ENCODE results near the gene LLGL2.
"Not testable (repeated sequence)": the region's sequence is repeated elsewhere in the genome, so short reads cannot be mapped to it uniquely, and the experiment has no call there.

Gene LLGL2, protein sequence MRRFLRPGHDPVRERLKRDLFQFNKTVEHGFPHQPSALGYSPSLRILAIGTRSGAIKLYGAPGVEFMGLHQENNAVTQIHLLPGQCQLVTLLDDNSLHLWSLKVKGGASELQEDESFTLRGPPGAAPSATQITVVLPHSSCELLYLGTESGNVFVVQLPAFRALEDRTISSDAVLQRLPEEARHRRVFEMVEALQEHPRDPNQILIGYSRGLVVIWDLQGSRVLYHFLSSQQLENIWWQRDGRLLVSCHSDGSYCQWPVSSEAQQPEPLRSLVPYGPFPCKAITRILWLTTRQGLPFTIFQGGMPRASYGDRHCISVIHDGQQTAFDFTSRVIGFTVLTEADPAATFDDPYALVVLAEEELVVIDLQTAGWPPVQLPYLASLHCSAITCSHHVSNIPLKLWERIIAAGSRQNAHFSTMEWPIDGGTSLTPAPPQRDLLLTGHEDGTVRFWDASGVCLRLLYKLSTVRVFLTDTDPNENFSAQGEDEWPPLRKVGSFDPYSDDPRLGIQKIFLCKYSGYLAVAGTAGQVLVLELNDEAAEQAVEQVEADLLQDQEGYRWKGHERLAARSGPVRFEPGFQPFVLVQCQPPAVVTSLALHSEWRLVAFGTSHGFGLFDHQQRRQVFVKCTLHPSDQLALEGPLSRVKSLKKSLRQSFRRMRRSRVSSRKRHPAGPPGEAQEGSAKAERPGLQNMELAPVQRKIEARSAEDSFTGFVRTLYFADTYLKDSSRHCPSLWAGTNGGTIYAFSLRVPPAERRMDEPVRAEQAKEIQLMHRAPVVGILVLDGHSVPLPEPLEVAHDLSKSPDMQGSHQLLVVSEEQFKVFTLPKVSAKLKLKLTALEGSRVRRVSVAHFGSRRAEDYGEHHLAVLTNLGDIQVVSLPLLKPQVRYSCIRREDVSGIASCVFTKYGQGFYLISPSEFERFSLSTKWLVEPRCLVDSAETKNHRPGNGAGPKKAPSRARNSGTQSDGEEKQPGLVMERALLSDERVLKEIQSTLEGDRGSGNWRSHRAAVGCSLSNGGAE

DNA sequence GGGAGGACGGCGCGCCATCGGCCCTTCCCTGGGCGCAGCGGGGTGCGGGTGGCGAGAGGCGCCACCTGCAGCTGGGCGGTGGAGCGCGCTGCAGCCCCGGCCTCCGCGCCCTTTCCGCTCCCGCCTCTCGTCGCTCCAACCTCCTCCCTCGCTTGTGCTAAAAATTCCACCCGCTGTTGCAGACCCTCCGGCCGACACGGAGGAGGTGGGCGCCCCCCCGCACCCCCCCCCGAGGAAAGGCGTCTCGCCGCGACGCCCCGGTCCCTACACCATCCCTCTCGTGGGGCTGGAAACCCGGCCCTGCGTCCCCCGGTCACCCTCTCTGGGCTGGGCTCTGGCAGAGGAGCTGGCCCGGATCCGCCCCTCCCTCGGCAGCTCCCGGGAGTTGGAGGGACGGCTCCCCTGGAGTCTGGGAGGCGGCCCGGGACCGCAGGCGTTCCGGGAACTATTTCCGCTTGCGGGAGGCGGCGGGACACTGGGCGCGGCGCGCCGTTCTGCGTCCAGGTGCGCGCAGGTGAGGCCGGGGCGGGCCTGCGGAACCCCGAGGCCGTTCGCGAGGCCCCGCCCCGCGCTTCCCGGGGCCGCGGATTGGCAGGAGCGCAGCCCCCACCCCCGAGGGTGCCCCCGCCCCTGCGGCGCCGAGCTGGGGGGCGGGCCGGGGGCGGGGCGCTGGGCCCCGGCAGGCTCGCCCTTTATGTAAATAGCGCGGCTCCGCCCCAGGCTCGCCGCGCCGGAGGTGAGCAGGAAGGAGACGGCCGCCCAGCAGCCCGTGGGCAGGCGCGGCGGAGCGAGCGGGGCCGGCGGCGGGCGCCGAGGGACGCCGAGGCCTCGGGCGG is at the start of gene LLGL2:
Gene LLGL2 (plus strand): TSS at position 728 of the 836 bp plus-strand sequence. CDS start 17,730 bp downstream, outside the sequence.
- peak; percentile 72 for DNase-seq (ENCODE audit: low spot score)

DNA sequence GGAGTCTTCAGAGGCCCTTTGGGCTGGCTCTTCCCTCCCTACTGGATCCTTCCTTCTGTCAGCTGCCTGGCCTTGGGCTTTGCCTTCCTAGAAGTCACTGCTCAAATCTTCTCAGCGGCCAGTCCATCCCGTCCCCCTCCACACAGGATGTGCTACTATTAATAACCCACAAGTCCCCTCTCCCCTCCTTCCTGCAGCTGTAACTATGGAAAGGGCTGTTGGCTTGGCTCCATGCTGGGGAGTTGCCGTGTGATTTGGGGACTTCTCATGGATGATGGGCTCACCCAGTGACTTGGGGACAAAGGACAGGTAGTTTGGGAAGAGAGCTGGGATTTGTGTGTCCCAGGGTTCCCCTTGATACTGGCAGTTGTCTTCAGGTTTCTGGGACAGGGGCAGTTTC is 49.6 kb upstream of the LLGL2 start:
- peak; percentile 75 for DNase-seq (ENCODE audit: low spot score)

DNA sequence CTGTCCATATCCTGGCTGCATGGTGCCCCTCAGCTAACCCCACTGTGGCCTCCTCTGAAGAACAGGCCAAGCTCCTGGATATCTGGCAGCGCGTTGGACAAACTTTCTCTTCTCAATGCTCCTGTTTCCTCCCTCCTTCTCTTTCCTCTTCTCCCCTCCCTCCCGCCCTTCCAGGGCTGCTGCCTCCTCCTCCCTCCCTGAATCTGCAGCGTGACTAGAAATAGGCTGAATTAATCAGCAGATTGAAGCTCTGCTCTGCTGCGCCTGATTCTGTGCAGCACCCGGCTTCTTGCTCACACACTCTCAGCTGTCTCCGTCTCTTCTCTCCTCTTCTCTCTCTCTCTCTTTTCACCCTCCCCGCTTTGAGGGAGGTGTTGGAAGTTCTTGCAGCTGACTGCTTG is 49.2 kb upstream of the LLGL2 start:
- DNase-seq (ENCODE audit: low spot score): peak; percentile 77

DNA sequence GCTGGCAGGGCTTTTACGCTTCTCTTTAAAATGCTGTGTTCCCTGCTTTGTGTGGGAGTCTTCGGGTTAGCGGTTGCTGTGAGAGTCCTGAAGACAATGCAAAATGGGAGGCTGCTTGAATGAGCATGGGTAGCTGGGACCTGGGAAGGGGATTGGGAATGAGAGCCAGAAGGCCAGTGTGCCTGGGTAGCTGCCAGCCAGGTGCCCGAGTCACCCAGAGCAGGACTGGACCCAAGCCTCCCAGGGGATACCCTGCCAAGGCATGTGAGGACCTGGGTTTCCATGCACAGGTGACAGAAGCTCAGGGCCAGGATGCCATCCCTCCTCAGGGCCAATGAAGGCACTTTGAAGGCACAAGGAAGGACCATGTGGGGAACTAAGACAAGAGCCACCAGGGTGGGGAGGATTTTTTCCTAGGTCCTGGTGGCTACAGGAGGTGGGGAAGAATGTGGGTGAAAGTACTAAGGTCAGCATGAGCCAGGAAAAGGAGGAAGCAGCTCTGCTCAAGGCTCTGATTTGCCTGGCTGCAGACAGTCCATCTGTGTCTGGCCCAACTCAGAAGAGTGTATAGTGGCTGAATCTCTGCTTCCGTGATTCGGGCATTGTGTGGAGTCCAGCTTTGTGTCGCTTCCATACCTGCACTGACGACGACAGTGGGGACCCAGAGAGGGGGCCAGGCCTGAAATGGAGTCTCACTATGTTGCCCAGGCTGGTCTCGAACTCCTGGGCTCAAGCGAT is 48.6 kb upstream of the LLGL2 start:
- no peak for DNase-seq (ENCODE audit: low spot score)

DNA sequence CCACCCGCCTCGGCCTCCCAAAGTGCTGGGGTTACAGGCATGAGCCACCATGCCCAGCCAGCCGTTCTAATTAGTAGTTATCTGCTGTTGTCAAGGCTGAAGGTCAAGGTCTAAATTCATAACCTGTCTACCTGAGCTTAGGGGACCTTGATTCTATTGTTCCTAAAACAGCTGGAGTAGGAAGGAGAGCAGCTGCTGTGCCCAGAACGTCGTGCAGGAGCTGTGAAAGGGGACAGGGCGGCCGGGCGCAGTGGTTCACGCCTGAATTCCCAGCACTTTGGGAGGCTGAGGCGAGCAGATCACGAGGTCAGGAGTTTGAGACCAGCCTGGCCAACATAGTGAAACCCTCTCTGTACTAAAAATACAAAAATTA is 48.0 kb upstream of the LLGL2 start:
- not testable (repeated sequence) for DNase-seq (ENCODE audit: low spot score)

DNA sequence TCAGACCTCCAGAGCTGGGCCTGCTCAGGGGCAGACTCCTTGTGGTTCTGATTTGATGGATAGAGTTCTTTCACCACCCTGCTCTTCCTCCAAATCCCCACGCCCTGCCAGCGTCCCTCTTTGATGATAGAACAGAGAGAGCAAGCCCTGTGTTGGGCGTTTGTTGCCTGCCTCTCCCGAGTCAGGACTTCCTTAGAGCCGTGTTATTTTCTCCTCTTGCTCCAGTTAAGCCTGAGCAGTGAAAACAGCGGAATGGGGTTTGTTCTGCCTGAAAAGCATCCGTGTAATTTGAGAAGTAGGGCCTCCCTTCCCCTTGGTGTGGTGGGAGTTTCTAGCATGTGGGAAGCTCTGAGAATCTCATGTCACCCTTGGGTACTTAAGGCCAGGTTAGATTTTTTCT is 47.0 kb upstream of the LLGL2 start:
- DNase-seq (ENCODE audit: low spot score): no peak

DNA sequence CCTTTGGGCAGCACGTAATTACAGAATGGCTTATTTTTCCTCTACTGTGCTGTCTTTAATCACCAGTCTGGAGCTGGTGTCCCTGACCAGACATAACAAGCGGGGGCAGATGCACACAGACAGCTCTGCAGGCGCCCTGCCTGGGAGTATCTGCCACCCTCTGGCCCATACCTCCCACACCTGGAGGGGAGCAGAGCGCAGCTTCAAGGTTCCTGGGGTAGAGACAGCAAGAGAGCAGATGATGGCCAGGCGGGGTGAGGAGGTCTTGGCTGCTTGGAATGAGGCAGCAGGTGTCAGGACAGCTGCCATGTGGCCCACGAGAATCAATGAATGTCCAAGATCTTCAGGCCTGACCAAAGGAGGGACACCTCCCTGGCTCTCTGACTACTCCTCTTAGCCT is 45.2 kb upstream of the LLGL2 start:
- no peak for DNase-seq (ENCODE audit: low spot score)

DNA sequence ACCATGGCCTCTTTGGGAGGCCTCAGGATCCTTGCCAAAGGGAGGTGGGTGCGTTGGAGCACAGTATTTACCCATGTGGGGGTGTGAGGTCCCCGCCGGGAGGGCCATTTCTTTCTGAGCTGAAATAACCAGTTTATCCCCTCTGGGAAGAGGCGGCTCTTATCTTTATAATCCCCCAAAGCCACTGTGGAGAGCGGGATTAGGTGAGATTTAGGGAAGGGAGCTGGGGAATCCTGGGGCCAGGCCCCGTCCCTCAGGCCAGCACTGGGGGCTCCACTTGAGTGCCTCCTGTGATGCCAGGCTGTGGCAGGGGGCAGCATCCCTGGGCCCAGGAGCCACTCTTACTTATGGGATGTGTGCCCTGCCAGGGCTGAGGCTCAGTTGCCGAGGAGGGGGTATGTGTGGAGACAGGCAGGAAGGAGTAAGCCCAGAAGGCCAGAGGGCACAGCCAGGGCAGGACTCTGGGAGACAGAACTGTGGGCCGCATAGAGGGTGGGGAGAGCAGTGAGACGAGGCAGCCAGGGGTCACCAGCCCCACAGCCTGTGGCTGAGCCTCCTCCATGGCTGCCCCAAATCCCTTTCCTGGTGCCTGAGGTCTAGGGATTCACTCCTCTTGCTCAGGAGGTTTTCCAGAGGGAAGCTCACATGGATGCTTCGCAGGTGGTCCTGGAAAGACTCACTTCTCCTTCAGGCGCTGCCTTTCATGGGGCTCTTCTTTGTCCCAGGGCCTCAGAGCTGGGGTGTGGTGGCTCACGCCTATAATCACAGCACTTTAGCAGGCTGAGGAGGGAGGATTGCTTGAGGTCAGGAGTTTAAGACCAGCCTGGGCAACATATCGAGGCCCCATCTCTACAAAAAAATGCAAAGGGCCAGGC is 44.1 kb upstream of the LLGL2 start:
- no peak for DNase-seq (ENCODE audit: low spot score)

DNA sequence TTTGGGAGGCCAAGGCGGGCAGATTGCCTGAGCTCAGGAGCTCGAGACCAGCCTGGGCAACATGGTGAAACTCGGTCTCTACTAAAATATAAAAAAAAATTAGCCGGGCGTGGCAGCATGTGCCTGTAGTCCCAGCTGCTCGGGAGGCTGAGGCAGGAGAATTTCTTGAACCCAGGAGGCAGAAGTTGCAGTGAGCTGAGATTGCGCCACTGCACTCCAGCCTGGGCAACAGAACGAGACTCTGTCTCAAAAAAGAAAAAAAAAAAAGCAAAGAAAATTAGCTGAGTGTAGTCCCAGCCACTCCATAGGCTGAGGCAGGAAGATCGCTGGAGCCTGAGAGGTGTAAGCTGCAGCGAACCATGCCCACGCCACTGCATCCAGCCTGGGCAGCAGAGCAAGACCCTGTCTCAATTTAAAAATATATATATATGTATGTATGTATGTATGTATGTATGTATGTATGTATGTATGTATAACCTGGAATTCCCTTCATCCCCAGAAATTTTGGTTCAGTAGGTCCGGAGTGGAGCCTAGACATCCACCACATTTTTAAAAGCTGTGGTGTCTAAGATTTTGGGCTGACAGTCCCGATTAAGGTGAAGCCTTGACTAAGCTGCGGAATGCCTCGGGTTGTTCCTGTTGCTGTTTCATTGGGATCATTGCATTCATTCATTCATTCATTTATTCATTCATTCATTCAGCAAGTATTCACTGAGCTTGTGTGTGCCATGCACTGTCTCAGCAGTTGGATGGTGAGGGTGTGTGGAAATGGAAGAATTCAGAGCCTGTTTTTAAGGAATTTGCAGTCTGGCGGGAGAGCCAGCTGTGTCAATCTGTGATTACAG is 43.2 kb upstream of the LLGL2 start:
- no peak for DNase-seq (ENCODE audit: low spot score)

DNA sequence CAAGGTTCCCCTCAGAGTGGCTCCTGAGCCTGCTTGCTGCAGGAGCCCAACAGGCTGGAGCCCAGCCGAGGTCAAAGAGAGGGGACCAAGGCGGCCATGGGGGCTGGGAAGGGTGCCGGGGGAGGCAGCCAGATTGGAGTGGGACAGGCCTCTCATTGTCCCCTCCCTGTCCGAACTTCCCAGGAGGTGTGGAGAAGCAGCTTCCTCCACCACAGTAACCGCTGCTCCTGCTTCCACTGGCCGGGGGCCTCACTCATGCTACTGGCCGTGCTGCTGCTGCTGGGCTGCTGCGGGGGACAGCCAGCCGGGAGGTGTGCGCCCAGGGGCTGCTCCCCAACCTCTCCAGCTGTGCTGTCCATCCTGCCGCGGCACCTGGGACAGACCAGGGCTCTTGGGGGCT is 39.8 kb upstream of the LLGL2 start:
- DNase-seq (ENCODE audit: low spot score): no peak

DNA sequence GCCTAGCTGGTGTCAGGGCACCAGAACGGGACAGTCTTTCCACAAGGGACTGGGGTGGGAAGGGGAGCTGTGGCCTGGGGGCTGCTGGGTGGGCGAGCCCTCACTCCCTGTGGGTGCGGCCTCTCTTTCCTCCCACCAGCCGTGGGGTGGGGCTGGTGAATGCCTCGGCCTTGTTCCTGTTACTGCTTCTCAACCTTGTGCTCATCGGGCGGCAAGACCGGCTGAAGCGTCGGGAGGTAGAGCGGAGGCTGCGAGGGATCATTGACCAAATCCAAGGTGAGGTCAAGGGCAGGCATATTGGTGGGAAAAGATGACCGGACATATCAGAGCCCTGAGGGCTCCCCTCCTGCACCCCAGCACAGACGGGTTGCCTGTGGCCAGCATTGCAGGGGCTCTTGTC is 39.3 kb upstream of the LLGL2 start:
- no peak for DNase-seq (ENCODE audit: low spot score)

DNA sequence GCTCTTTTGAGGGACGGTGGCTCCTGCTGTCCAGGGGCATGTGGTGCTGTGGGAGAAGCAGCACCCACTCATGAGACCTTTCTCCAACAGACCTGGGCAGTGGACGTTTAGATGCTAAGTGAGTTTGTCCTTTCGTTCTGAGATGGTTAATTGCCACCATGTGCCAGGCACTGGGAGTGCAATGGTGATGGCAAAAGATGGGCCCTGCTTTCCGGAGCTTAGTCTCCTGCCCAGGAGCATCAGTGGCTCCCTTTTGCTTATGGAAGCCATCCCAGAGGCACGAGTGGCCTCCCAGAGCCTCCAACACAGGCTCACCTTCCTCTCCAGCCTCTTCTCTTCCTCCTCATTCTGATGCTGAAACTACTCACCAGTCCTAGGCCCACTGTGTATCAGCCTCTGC is 38.5 kb upstream of the LLGL2 start:
- DNase-seq (ENCODE audit: low spot score): no peak

DNA sequence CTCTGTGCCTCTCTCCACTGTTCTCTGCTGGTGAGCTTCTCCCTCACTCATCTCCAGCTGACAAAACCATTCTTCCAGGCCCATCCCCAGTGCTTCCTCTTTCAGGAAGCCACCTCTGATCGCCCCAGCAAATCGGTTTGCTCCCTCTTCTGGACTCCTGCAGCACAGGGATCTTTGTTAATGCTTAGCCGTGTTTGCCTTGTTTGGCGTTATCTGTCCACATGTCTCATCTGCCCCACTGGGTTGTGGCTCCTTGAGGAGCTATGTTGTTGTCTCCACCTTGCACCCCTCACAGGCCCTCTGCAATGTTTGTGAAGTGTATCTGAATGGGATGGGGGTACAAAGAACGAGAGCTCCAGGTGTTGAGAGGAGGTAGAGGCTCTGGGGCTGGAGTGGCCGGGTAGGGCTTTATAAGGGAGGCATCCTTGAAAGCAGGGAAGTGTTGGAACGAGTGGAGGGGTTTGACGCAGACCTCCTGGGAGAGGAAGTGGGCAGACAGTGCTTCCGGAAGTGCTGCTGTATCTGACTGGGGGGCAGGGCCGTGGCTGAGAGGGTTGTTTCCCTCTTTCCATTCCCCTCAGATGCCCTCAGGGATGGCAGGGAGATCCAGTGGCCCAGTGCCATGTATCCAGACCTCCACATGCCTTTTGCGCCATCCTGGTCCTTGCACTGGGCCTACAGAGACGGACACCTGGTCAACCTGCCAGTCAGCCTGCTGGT is 38.0 kb upstream of the LLGL2 start:
- peak; percentile 53 for DNase-seq (ENCODE audit: low spot score)

DNA sequence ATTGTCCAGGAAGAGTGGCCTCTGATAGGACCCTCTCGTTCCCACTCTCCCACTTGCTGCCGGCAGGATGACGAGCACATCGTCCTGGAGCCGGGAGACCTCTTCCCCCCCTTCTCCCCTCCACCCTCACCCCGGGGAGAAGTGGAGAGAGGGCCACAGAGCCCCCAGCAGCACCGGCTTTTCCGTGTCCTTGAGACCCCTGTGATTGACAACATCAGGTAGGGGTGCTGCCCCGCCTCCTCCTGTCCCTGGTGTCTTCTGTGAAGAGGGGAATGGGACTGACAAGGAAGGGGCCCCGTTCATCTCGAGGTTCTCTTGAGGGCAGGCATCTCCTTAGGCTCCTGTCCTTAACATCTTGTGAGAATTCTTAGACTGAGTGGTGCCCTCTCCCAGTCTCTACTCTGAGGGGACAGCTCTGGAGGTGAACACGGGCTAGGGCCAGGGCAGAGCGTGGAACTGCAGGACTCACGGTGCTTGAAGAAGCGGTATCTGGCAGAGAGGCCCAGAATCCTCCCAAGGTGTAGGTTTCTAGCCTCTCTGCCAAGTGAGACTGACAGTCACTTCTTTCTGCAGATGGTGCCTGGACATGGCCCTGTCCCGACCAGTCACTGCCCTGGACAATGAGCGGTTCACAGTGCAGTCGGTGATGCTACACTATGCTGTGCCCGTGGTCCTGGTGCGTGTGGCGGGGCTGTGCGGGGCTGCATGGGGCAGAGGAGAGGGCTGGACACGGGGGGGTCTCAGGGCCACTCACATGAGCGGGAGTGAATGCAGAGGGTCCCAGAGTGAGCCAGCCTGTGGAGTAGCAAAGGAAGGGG is 36.6 kb upstream of the LLGL2 start:
- DNase-seq (ENCODE audit: low spot score): no peak

DNA sequence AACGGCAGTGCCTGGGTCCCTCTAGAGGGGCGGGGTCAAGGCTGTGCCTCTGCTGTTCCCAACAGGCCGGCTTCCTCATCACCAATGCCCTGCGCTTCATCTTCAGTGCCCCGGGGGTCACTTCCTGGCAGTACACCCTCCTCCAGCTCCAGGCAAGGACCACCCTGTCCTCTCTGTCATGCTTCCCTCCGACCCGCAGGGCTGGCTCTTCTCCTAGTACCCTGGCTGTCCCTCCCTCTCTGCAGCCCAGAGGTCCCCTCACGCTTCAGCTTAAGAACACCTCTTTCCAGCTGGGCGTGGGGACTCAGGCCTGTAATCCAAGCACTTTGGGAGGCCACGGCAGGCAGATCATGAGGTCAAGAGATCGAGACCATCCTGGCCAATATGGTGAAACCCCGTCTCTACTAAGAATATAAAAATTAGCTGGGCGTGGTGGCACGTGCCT is 36.0 kb upstream of the LLGL2 start:
- no peak for DNase-seq (ENCODE audit: low spot score)

DNA sequence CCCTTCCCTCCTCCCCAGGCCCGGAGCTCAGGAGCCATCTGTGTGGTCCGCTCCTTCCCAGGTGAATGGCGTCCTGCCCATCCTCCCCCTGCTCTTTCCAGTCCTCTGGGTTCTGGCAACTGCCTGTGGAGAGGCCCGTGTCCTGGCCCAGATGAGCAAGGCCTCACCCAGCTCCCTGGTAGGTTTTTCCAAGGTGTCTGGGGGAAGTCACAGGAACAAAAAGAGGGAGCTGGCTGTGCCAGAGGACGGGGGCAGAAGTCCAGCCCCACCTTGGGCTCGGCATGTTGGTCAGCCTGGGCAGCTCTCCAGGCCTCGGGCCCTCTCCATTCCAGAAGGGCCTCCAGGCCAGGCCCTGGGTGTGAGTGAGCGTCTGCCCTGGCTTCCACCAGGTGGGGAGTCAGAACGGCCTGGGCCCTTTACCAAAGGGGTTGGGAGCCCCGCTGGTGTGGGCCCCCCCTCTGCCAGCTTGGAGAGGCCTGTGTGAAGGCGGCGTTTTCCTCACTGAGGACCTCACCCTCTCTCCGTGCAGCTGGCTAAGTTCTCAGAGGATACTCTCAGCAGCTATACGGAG is 35.2 kb upstream of the LLGL2 start:
- no peak for DNase-seq (ENCODE audit: low spot score)

DNA sequence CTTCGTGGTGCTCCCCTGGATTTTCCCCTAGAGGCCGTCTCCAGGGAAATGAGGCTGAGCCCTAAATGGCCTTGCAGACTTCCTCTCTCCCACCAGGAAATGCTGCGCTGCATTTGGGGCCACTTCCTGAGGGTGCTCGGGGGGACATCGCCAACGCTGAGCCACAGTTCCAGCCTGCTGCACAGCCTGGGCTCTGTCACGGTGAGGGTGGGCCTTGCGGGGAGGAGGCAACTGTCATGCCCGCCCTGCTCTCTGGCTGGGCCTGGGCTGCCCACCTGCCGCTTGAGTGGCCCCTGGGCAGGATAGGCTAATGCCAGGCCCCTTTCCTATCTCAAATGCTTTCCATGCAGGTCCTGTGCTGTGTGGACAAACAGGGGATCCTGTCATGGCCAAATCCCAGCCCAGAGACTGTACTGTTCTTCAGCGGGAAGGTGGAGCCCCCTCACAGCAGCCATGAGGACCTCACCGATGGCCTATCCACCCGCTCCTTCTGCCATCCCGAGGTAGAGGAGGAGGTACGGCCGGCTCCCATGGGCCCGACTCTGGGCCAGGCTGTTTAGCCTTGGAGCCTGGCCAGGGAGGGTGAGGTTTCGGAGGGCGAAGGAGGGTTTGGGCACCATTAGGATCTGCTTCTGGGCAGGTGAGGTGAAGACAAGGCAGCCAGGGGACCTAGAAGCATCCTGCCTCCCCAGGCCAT is 34.4 kb upstream of the LLGL2 start:
- no peak for DNase-seq (ENCODE audit: low spot score)

All from hepatic stellate cell (primary cell).